HepG2 (cell line): Measurements from ENCODE around the gene GDPD4. TPM values are rescaled to one million over a fixed set of nuclear protein-coding genes. Genes with fewer than 3 reads are reported as not detected.

Source experiments
- ATAC-seq: fragments of 200-7000 bp; cut with Tn5 transposase; 3 replicates; pipeline ENCODE4 v1.9.1; 2020; ENCODE audit warnings: mild to moderate bottlenecking, moderate library complexity
- BruUV-seq: library from RNA; stranded (reverse); fragments of 400-500 nt; replicated peaks from 2 replicates; lab custom pipeline; 2021; lab: Mats Ljungman, UMichigan
- CTCF ChIA-PET: fragments of 300-600 bp; formaldehyde crosslinking; extraction: SDS; loops from one replicate; lab custom pipeline; 2021; ENCODE audit warnings: low total read pairs, inconsistent platforms, low intra/inter-chr PET ratio; lab: Yijun Ruan, JAX
- POLR2A ChIA-PET: fragments of 350-600 bp; sonication (Branson Sonifier 250); formaldehyde crosslinking; loops from one replicate; lab custom pipeline; 2020; ENCODE audit warnings: antibody characterized with exemption, inconsistent platforms; lab: Yijun Ruan, JAX
- DNase-seq: peaks from one replicate; pipeline ENCODE4 v3.0.0-alpha.2; 2015; ENCODE audit warnings: low spot score
- FAIRE-seq: peaks from 3 replicates; lab custom pipeline; 2011; peaks lifted over from hg19 to GRCh38; lab: Jason Lieb, UNC
- H2AFZ ChIP-seq: one replicate; pipeline ENCODE4 v1.6.1; 2011; ENCODE audit warnings: low read length, inconsistent platforms
- H3K27ac ChIP-seq: fragments of 300-600 bp; 3 replicates; pipeline ENCODE4 v1.8.0; 2011; ENCODE audit warnings: mixed run types, mild to moderate bottlenecking, mixed read lengths, low read length, inconsistent platforms; ENCODE audit not compliant: insufficient read depth; ENCODE audit errors: extremely low read length
- H3K27me3 ChIP-seq, 2 experiments: fragments of 200-600 bp in 1 of 2; 2 replicates in 1 of 2; 3 replicates in 1 of 2; pipeline versions ENCODE4 v1.6.0 to v1.8.0; 2011; ENCODE audit warnings: low read length in 2 of 2, mild to moderate bottlenecking in 2 of 2, moderate library complexity in 2 of 2, inconsistent platforms in 1 of 2; ENCODE audit not compliant: insufficient read depth in 2 of 2, control insufficient read depth in 1 of 2
- H3K36me3 ChIP-seq, 2 experiments: fragments of 200-600 bp in 1 of 2; replicated peaks in 1 of 2; 2 replicates in 1 of 2; 3 replicates in 1 of 2; pipeline versions ENCODE4 v1.5.1 to v1.8.0; 2011; ENCODE audit warnings: low read length in 2 of 2, inconsistent platforms in 1 of 2; ENCODE audit not compliant: insufficient read depth in 2 of 2, control insufficient read depth in 1 of 2
- H3K4me1 ChIP-seq: 2 replicates; pipeline ENCODE4 v1.5.1; 2012; ENCODE audit warnings: low read length, inconsistent platforms; ENCODE audit not compliant: insufficient read depth
- H3K4me2 ChIP-seq: 2 replicates; pipeline ENCODE4 v1.6.0; 2011; ENCODE audit warnings: low read depth, low read length, inconsistent platforms
- H3K4me3 ChIP-seq, 3 experiments: fragments of 200-600 bp in 1 of 3; sonication (generic), shearing (Covaris generic) in 1 of 3; replicated peaks in 1 of 3; 2 replicates each; pipeline ENCODE4 v1.5.1; 2011 to 2016; ENCODE audit warnings: low read length in 3 of 3, inconsistent platforms in 2 of 3, low read depth in 2 of 3, mild to moderate bottlenecking in 2 of 3, control low read depth in 1 of 3, mixed read lengths in 1 of 3; ENCODE audit not compliant: insufficient read depth in 1 of 3
- H3K79me2 ChIP-seq: one replicate; pipeline ENCODE4 v1.6.1; 2011; ENCODE audit warnings: low read length, inconsistent platforms; ENCODE audit not compliant: insufficient read depth
- H3K9ac ChIP-seq: 2 replicates; pipeline ENCODE4 v1.6.0; 2011; ENCODE audit warnings: mild to moderate bottlenecking, low read depth, low read length, inconsistent platforms; ENCODE audit not compliant: insufficient read depth
- H3K9me3 ChIP-seq: 2 replicates; pipeline ENCODE4 v1.5.1; 2012; ENCODE audit warnings: mild to moderate bottlenecking, low read length
- H4K20me1 ChIP-seq: 2 replicates; pipeline ENCODE4 v1.6.0; 2011; ENCODE audit warnings: inconsistent platforms, mild to moderate bottlenecking, low read length, moderate library complexity; ENCODE audit not compliant: insufficient read depth
- HNRNPL ChIP-seq: fragments of 200-400 bp; formaldehyde crosslinking; IDR thresholded peaks from 2 replicates; pipeline ENCODE4 v1.6.1; 2017; ENCODE audit warnings: mild to moderate bottlenecking, low read depth, low read length
- PRMT3 ChIP-seq: sonication (generic); formaldehyde crosslinking; IDR thresholded peaks from 2 replicates; pipeline ENCODE4 v1.8.1; 2022; ENCODE audit warnings: low read depth, mild to moderate bottlenecking, moderate library complexity, missing genetic modification reagents, borderline replicate concordance
- WGBS: methylation state at CpG from one replicate; pipeline ENCODE4 v1.1.6; 2017; ENCODE audit warnings: low lambda C conversion rate; 5-methylcytosine and 5-hydroxymethylcytosine counted together
- in situ Hi-C: cut with HindIII; loops from 2 replicates; pipeline ENCODE4 v1.10.0; 2017; ENCODE audit warnings: low pct_unique_long_range_greater_than_20kb; ENCODE audit not compliant: extremely low pct_ligation_motif_present
- intact Hi-C: fragments of 100-400 bp; cut with micrococcal nuclease; formaldehyde crosslinking; loops from one replicate; pipeline ENCODE4 v1.10.0; 2022; ENCODE audit not compliant: unreplicated experiment
- polyA plus RNA-seq, 8 experiments: library from polyadenylated mRNA; depleted of rRNA in 3 of 8; stranded (reverse) in 7 of 8; unstranded in 1 of 8; fragments of >200 nt; fragmentation: Illumina TruSeq in 4 of 8; extraction: Trizol in 4 of 8; gene quantifications; 2 replicates each; pipeline versions ENCODE4 v1.2.1 to v1.2.3, GENCODE V29; 2011 to 2016; ENCODE audit warnings: low read depth in 4 of 8, missing spikeins in 1 of 8, mixed read lengths in 1 of 8; ENCODE audit not compliant: insufficient read depth in 1 of 8
- total RNA-seq, 5 experiments: library from RNA; depleted of rRNA; stranded (reverse); fragments of >200 nt; fragmentation: Illumina TruSeq; extraction: Trizol; gene quantifications; 2 replicates each; pipeline ENCODE4 v1.2.3, GENCODE V29; 2016; ENCODE audit warnings: low read depth in 1 of 5
- TF ChIP-seq, protein P1 (sequence below): sonication (generic); formaldehyde crosslinking; conservative IDR thresholded peaks from 2 replicates; pipeline ENCODE4 v1.8.0; 2022; ENCODE audit warnings: missing genetic modification reagents
- TF ChIP-seq, protein P2 (sequence below): sonication (generic); formaldehyde crosslinking; IDR thresholded peaks from 2 replicates; pipeline ENCODE4 v1.4.0; 2020; ENCODE audit warnings: low read depth, missing genetic modification reagents
- TF ChIP-seq, protein P3 (sequence below): sonication (generic); formaldehyde crosslinking; IDR thresholded peaks from 2 replicates; pipeline ENCODE4 v1.5.0; 2020; ENCODE audit warnings: missing genetic modification reagents

Gene GDPD4
- total and polyA plus RNA-seq, 2 of the 13 experiments (the other 11 are each of a cell fraction or from before 2014, with no cell fraction given): not detected

DNA sequence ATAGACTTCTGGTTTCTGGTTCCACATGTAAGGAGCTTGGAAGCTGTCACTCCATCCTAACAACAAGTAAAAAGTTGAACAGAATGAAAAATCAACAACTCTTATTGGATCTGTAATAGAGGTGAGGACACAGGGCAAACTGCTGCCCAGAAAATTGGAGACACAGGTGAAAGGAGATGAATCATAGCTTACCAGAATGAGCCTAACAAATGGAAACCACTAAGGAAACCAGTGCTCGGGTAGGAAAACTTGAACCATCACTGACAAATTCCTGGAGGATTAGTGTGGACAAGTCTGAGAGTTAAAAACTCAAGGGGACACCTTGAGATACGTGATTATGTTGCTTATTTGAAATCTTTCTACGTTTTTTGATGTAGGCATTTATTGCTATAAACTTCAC is 52.1 kb downstream of the GDPD4 start:
- POLR2A ChIA-PET: no interaction called here
- BruUV-seq: no TSS peak
- 37% methylated on average over 3 of the region's 3 CpGs for WGBS
- FAIRE-seq: no peak
- H2AFZ ChIP-seq: no peak overlapping the region
- no peak overlapping the region for H3K27ac ChIP-seq
- no peak for DNase-seq
- intact Hi-C loops: no loop called here
- no peak for ATAC-seq
- no peak overlapping the region for H3K9ac ChIP-seq
- H3K36me3 ChIP-seq: no peaks in the 10 kb centered on the region
- no peak overlapping the region for H3K4me3 ChIP-seq
- H3K4me2 ChIP-seq: no peak overlapping the region
- H3K27me3 ChIP-seq: no peaks in the 10 kb centered on the region
- TF ChIP-seq, protein P1, sequence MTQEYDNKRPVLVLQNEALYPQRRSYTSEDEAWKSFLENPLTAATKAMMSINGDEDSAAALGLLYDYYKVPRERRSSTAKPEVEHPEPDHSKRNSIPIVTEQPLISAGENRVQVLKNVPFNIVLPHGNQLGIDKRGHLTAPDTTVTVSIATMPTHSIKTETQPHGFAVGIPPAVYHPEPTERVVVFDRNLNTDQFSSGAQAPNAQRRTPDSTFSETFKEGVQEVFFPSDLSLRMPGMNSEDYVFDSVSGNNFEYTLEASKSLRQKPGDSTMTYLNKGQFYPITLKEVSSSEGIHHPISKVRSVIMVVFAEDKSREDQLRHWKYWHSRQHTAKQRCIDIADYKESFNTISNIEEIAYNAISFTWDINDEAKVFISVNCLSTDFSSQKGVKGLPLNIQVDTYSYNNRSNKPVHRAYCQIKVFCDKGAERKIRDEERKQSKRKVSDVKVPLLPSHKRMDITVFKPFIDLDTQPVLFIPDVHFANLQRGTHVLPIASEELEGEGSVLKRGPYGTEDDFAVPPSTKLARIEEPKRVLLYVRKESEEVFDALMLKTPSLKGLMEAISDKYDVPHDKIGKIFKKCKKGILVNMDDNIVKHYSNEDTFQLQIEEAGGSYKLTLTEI: no peak
- TF ChIP-seq, protein P2, sequence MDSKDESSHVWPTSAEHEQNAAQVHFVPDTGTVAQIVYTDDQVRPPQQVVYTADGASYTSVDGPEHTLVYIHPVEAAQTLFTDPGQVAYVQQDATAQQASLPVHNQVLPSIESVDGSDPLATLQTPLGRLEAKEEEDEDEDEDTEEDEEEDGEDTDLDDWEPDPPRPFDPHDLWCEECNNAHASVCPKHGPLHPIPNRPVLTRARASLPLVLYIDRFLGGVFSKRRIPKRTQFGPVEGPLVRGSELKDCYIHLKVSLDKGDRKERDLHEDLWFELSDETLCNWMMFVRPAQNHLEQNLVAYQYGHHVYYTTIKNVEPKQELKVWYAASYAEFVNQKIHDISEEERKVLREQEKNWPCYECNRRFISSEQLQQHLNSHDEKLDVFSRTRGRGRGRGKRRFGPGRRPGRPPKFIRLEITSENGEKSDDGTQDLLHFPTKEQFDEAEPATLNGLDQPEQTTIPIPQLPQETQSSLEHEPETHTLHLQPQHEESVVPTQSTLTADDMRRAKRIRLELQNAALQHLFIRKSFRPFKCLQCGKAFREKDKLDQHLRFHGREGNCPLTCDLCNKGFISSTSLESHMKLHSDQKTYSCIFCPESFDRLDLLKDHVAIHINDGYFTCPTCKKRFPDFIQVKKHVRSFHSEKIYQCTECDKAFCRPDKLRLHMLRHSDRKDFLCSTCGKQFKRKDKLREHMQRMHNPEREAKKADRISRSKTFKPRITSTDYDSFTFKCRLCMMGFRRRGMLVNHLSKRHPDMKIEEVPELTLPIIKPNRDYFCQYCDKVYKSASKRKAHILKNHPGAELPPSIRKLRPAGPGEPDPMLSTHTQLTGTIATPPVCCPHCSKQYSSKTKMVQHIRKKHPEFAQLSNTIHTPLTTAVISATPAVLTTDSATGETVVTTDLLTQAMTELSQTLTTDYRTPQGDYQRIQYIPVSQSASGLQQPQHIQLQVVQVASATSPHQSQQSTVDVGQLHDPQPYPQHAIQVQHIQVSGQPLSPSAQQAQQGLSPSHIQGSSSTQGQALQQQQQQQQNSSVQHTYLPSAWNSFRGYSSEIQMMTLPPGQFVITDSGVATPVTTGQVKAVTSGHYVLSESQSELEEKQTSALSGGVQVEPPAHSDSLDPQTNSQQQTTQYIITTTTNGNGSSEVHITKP: no peak
- no peak for TF ChIP-seq HNRNPL
- no peak for TF ChIP-seq PRMT3 (CRISPR knock-in tag)
- TF ChIP-seq, protein P3, sequence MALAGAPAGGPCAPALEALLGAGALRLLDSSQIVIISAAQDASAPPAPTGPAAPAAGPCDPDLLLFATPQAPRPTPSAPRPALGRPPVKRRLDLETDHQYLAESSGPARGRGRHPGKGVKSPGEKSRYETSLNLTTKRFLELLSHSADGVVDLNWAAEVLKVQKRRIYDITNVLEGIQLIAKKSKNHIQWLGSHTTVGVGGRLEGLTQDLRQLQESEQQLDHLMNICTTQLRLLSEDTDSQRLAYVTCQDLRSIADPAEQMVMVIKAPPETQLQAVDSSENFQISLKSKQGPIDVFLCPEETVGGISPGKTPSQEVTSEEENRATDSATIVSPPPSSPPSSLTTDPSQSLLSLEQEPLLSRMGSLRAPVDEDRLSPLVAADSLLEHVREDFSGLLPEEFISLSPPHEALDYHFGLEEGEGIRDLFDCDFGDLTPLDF (CRISPR knock-in tag): no peak
- H3K4me1 ChIP-seq: peaks cover 47% of the 10 kb centered on the region
- CTCF ChIA-PET: no interaction called here
- H3K9me3 ChIP-seq: 0 out of 2 replicates have a peak, but pooled peaks cover 8% of the 10 kb centered on the region
- no peaks in the 10 kb centered on the region for H4K20me1 ChIP-seq
- H3K79me2 ChIP-seq: no peaks in the 10 kb centered on the region
- in situ Hi-C loops: no loop called here
